OCI-M2 (cell line): ENCODE measurements around the gene ZNF627.
"Not testable (repeated sequence)": the region's sequence is repeated elsewhere in the genome, so short reads cannot be mapped to it uniquely, and the experiment has no call there.

Source experiments
- DNase-seq: peaks from one replicate; lab custom pipeline; 2025; ENCODE audit not compliant: unreplicated experiment; lab: John Stamatoyannopoulos, UW

ZNF627 gene

GRCh38 chr19:11597202-11598102 is at the start of gene ZNF627:
TSS of gene ZNF627 (plus strand) at chr19:11597483. CDS start at chr19:11597628, 145 bp downstream.
- peak; percentile 100 for DNase-seq

DNA sequence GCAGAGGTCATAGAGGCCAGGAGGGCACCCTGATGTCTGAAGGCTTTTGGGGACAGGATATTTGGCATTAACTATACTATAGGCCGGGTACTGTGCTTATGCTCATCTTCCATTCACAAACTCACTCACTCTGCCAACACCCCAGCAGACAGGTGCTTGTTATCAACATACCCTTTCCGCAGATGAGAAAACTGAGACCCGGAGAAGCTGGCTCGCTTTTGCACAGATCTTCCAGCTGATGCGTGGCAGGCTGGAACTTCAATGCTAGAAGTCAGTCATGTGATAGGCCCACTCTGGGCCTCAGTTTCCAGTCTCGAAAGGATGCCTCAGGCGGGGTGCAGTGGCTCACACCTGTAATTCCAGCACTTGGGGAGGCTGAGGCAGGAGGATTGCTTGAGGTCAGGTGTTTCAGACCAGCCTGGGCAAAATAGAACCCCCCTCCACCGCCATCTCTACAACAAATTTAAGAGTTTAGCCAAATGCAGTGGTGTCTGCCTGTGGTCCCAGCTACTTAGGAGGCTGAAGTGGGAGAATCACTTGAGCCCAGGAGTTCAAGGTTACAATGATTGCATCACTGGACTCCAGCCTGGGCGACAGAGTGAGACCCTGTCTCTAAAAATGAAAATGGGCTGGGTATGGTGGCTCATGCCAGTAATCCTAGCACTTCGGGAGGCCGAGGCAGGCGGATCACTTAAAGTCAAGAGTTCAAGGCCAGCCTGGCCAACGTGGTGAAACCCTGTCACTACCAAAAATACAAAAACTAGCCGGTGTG is 49.2 kb upstream of the ZNF627 start:
- no peak for DNase-seq

- DNase-seq: no peak
Observed at GRCh38 chr19:11549386-11549953, 47.8 kb upstream of the ZNF627 start.

GRCh38 chr19:11550265-11550664 is 47.0 kb upstream of the ZNF627 start:
- no peak for DNase-seq

DNA sequence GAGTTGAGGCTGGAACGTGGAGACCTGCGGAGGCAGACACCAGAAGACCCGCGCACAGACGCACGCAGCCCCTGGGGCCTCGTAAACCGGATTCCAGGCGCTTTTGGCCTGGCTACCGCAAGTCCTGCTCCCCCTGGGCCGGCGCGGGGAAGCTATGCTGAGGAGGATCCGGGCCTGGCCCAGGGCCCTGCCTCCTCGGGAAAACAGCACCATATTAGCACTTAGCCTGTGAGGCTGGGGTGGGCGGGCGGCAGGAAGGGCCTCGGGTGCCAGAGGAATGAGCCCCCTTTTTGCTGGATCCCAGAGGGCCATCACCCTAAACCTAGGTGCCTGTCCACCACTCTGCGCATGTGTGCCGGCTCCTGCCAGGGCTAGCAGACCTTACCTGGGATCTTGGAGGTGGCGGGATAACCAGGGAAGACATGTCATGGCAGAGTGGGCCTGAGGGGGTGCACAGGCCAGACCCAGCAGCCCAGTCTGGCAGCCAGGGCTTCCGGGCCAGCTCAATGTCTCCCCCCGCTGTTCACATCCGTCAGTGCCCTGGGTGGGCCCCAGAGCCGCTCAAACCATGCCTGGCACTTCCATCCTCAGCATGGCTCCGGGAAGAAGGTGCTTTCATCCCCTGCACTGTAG is 45.6 kb upstream of the ZNF627 start:
- DNase-seq: no peak

- no peak for DNase-seq
Observed at GRCh38 chr19:11552666-11553372, 44.5 kb upstream of the ZNF627 start.

- DNase-seq: no peak
Observed at GRCh38 chr19:11554160-11554559, 43.1 kb upstream of the ZNF627 start.

GRCh38 chr19:11555246-11555645 is 42.0 kb upstream of the ZNF627 start:
- DNase-seq: no peak

DNA sequence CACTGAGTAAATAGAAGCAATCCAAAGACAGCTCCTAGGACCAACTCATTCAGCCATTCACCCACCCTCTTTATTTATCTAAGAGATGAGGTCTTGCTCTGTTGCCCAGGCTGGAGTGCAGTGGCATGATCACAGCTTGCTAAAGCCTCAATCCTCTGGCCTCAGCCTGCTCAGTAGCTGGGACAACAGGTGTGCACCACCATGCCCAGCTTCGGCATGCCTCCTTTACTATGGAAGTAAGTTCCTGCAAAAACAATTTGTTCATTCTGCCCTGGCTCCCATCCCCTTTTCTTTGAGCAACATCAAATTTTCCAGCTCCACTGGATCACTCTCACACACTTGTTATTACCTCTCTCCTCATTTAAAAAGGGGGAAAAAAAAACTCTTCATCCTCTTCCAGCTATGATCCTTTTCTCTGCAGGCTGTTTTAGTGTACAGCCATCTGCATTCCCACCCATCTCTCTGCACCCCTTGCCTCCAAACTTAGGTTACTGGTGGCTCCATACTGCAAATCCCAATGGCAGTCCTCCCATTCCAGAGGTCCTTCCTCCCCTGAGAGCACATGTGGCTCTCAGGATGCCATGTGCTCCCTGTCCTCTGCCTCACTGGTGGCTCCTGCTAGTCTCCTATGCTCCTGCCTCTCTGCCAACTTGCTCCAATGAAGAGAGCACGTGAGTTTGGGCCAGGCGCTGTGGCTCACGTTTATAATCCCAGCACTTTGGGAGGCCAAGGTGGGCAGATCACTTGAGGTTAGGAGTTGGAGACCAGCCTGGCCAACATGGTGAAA is 40.5 kb upstream of the ZNF627 start:
- DNase-seq: no peak

DNA sequence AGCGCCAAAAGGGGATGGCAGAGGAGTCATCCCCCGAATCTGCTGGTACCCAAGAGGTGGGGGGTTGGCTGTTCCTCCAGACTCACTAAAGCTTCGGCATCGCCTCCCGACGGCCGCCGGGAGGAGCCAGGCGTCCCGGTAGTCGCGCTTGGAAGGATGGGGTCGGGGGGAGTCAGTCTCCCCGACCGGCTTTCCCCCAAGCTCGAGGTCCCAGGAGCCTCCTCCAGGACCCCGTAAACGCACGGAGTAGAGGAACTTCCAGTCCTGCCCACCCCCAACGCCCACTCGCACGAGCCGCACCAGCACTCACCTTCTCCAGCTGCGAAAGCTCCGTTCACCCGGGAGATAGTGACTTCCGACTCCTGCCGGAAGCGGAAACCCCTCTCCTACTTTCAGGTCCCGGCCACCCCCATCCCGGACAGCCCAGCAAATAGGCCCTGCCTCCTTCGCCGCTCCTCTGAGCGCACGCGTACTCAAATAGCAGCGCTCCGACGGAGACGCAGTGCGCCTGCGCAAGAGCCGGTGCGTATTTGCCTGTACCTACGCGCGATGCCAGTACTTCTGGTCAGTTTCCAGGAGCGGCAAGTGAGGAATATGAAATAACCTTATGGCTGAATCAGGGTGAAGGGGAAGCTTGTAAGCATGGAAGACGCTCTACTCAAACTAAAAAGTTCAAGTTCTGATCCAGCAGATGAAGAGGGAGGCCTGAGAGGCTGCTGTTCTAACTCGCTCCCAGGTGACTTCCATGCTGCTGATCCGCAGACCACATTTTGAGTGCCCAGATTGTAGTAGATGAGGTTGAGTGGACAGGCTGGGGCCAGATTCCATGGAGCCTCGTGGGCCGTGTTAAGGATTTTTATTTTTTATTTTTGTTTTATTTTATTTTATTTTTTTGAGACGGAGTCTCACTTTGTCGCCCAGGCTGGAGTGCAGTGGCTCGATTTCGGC is 38.1 kb upstream of the ZNF627 start, which contains the start of gene ELOF1:
Gene ELOF1, minus strand, starts transcription at position 350 of the 948 bp plus-strand sequence. CDS start 4,883 bp downstream, outside the sequence.
- peak; percentile 99 for DNase-seq

DNA sequence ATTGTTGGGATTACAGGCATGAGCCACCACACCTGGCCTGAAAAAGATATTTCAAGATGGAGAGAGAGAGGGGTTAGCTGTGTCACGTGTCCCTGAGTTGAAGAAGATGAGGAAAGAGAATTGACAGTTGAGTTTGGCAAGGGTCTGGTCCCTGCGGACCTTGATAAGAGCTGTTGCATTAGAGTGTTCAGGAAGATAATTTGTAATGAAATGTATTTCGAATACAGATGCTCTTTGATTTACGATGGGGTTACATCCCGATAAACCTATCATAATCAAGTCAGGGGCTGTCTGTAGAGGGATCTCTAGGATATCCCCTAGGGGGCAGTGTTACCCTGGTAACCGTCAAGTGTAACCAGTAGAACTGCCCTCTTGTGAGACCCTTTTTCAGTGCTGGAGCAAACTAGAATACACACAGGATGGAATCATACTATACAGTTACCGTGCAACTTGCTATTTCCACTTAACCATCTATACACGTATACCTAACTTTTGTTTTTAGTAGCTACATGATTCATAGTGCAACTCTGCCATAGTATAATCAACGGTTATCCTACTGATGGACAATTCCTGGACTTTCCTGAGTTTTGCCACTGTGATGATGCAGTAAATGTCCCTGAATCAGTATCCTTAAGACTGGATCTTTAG is 36.8 kb upstream of the ZNF627 start:
- peak; percentile 100 for DNase-seq

DNA sequence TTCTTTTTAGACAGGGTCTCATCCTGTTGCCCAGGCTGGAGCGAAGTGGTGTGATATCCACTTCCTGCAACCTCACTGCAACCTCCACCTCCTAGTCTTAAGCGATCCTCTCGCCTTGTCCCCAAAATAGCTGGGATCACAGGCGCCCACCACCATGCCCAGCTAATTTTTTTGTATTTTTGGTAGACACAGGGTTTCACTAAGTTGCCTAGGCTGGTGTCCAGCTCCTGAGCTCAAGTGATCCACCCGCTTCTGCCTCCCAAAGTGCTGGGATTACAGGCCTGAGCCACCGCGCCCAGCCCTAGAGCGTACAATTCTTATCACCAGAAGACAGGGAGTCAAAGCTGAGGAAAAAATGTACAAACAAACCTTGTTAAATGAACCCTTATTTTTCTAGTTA is 33.8 kb upstream of the ZNF627 start:
- peak; percentile 90 for DNase-seq

DNA sequence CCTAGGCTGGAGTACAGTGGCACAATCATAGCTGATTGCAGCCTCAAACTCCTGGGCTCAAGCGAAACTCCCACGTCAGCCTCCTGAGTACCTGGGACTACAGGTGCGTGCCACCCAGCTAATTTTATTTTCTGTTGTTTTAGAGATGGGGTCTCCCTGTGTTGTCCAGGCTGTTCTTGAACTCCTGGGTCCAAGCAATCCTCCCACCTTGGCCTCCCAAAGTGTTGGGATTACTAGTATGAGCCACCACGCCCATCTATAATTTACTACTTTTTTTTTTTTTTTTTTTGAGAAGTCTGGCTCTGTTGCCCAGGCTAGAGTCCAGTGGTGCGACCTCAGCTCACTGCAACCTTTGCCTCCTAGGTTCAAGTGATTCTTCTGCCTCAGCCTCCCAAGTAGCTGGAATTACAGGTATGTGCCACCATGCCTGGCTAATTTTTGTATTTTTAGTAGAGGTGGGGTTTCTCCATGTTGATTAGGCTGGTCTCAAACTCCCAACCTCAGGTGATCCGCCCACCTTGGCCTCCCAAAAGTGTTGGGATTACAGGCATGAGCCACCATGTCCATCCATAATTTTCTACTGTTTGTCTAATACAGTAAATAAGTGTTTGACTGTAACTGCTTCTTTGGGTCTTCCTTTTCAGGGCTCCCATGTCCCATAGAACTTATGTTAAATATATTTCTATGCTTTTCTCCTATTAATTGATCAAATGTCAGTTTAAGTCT is 33.0 kb upstream of the ZNF627 start:
- DNase-seq: not testable (repeated sequence)

DNA sequence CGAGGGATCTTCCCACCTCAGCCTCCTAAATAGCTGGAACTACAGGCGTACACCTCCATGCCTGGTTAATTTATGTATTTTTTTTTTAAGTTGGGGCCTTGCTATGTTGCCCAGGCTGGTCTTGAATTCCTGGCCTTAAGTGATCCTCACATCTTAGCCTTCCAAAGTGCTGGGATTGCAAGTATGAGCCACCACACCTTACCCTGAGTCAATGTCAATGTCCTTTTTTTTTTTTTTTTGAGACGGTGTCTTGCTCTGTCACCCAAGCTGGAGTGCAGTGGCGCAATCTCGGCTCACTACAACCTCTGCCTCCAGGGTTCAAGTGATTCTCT is 31.7 kb upstream of the ZNF627 start:
- DNase-seq: not testable (repeated sequence)

DNA sequence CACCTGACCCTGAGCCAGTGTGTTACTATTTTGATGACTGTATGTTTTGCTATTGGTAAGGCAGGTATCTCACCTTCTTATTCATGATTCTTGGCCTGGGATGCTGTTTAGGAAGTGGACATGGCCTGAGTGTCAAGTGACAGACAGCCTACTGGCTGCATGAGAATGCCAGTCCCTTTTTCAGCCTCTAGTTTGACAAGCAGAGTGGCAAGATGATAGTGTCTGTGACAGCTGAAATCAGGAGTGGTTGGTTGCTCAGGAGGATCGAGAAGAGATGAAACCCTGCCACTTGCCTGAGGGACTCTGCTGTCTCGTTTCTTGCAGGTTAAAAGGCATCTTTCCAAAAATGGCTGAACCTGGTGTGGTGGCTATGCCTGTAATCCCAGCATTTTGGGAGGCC is 31.1 kb upstream of the ZNF627 start:
- no peak for DNase-seq

- no peak for DNase-seq
Observed at GRCh38 chr19:11570039-11570462, 27.2 kb upstream of the ZNF627 start.

DNA sequence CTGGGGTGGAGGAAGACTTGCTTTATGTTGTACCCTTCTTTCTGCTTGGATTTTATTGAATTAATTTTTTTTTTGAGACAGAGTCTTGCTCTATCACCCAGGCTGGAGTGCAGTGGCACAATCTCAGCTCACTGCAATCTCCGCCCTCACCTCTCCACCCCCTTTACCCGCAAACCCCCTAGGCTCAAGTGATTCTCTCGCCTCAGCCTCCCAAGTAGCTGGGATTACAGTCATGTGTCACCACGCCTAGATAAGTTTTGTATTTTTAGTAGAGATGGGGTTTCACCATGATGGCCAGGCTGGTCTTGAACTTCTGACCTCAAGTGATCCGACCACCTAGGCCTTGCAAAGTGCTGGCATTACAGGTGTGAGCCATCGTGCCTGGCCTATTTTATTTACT is 23.9 kb upstream of the ZNF627 start:
- DNase-seq: not testable (repeated sequence)
